Measurements from ENCODE around the gene UBE2C.

DNA sequence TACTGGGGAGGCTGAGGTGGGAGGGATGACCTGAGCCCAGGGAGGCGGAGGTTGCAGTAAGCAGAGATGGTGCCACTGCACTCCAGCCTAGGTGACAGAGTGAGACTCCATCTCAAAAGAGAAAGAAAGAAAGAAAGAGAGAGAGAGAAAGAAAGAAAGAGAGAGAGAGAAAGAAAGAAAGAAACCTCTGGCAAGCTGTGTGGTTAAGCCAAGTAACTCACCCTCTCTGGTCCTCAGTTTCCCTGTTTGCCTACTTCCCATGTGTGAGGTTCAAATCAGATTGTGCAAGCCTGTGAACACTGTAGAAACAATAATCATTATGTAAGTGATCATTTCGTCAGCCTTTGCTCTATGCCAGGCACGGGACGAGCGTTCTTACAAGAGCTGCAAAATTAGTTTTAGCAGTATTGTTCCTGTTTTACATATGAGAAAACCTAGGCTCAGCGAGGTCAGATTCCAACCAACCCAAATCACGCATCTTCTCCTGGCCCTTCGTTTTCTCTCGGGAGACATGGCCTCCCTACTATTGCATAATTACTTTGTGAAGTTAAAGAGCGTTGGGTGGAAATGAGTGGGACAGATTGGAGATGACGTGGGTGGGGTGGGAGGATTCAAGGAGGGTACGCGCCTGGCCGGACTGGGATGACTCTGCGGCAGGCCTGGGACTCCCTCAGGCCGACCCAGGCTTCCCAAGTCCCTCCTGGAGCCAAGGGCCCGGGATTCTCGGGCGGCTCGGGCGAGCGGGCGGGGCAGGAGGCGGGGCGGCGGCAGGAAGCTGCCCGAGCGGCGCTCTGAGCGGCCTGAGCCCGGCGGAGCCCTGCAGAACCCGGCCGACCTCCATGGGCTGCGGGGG lies 20.8 kb downstream of the UBE2C start, which contains the start of gene SNX21:
- TF ChIP-seq, protein P1, sequence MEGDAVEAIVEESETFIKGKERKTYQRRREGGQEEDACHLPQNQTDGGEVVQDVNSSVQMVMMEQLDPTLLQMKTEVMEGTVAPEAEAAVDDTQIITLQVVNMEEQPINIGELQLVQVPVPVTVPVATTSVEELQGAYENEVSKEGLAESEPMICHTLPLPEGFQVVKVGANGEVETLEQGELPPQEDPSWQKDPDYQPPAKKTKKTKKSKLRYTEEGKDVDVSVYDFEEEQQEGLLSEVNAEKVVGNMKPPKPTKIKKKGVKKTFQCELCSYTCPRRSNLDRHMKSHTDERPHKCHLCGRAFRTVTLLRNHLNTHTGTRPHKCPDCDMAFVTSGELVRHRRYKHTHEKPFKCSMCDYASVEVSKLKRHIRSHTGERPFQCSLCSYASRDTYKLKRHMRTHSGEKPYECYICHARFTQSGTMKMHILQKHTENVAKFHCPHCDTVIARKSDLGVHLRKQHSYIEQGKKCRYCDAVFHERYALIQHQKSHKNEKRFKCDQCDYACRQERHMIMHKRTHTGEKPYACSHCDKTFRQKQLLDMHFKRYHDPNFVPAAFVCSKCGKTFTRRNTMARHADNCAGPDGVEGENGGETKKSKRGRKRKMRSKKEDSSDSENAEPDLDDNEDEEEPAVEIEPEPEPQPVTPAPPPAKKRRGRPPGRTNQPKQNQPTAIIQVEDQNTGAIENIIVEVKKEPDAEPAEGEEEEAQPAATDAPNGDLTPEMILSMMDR (IDR thresholded peaks at IDR 0.05; ENCODE audit: insufficient read depth, low read length), result no peak
- TF ChIP-seq POLR2AphosphoS5 (IDR thresholded peaks at IDR 0.05; ENCODE audit: low read depth), result no peak
- TF ChIP-seq, protein P2, sequence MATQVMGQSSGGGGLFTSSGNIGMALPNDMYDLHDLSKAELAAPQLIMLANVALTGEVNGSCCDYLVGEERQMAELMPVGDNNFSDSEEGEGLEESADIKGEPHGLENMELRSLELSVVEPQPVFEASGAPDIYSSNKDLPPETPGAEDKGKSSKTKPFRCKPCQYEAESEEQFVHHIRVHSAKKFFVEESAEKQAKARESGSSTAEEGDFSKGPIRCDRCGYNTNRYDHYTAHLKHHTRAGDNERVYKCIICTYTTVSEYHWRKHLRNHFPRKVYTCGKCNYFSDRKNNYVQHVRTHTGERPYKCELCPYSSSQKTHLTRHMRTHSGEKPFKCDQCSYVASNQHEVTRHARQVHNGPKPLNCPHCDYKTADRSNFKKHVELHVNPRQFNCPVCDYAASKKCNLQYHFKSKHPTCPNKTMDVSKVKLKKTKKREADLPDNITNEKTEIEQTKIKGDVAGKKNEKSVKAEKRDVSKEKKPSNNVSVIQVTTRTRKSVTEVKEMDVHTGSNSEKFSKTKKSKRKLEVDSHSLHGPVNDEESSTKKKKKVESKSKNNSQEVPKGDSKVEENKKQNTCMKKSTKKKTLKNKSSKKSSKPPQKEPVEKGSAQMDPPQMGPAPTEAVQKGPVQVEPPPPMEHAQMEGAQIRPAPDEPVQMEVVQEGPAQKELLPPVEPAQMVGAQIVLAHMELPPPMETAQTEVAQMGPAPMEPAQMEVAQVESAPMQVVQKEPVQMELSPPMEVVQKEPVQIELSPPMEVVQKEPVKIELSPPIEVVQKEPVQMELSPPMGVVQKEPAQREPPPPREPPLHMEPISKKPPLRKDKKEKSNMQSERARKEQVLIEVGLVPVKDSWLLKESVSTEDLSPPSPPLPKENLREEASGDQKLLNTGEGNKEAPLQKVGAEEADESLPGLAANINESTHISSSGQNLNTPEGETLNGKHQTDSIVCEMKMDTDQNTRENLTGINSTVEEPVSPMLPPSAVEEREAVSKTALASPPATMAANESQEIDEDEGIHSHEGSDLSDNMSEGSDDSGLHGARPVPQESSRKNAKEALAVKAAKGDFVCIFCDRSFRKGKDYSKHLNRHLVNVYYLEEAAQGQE (IDR thresholded peaks at IDR 0.05; ENCODE audit: insufficient replicate concordance, low read depth), result no peak
- no peak for TF ChIP-seq SPI1 (IDR thresholded peaks at IDR 0.05; ENCODE audit: borderline replicate concordance, low read depth)

All from HL-60 (cell line).